ENCODE measurements around the gene SCUBE1. TPM values are rescaled to one million over a fixed set of nuclear protein-coding genes. Genes with fewer than 3 reads are reported as not detected.

The SCUBE1 gene
- polyA plus RNA-seq, 1 experiment = not detected

- TF ChIP-seq CTCF (IDR thresholded peaks at IDR 0.05; ENCODE audit: insufficient read depth, low read depth, low read length) = no peak
- ChIA-PET POLR2A (no interaction called here), CTCF (interaction anchor here (0.6 to 1.2 kb wide), 2 partner anchors 21 to 219 kb away, joined by 3 read pairs; no protein-coding TSS in a partner anchor)
- Histone ChIP-seq H3K36me3 (ENCODE audit: control insufficient read depth, insufficient read depth, low read length) (peaks cover 31% of the 10 kb centered on the region), H3K4me3 (ENCODE audit: low read depth, low read length) (no peak overlapping the region), H3K27me3 (ENCODE audit: control insufficient read depth, insufficient read depth, low read length) (no peaks in the 10 kb centered on the region)
- no peak for DNase-seq (ENCODE audit: low read depth)
These were observed 176.1 kb downstream of the SCUBE1 start for GRCh38 chr22:43167001-43167589.

- POLR2A ChIA-PET = no interaction called here
- CTCF ChIA-PET = interaction anchor here (0.6 to 1.2 kb wide), 2 partner anchors 22 to 220 kb away, joined by 3 read pairs; no protein-coding TSS in a partner anchor
- DNase-seq (ENCODE audit: low read depth) = no peak
- TF ChIP-seq CTCF (IDR thresholded peaks at IDR 0.05; ENCODE audit: insufficient read depth, low read depth, low read length) = no peak
- no peak overlapping the region for H3K4me3 ChIP-seq (ENCODE audit: low read depth, low read length)
- H3K27me3 ChIP-seq (ENCODE audit: control insufficient read depth, insufficient read depth, low read length) = no peaks in the 10 kb centered on the region
- peaks cover 28% of the 10 kb centered on the region for H3K36me3 ChIP-seq (ENCODE audit: control insufficient read depth, insufficient read depth, low read length)
These were observed 176.8 kb downstream of the SCUBE1 start for GRCh38 chr22:43166132-43166930.

- POLR2A ChIA-PET = no interaction called here
- H3K36me3 ChIP-seq (ENCODE audit: control insufficient read depth, insufficient read depth, low read length) = peaks cover 29% of the 10 kb centered on the region
- H3K4me3 ChIP-seq (ENCODE audit: low read depth, low read length) = no peak overlapping the region
- no peaks in the 10 kb centered on the region for H3K27me3 ChIP-seq (ENCODE audit: control insufficient read depth, insufficient read depth, low read length)
- no peak for TF ChIP-seq CTCF (IDR thresholded peaks at IDR 0.05; ENCODE audit: insufficient read depth, low read depth, low read length)
- DNase-seq (ENCODE audit: low read depth) = no peak
- CTCF ChIA-PET = interaction anchor here (0.6 to 1.7 kb wide), 3 partner anchors 9 to 58 kb away, joined by 4 read pairs; no protein-coding TSS in a partner anchor
These were observed 178.5 kb downstream of the SCUBE1 start for GRCh38 chr22:43164636-43165035.

GRCh38 chr22:43163241-43163795, 179.9 kb downstream of the SCUBE1 start:
- H3K4me3 ChIP-seq (ENCODE audit: low read depth, low read length) = no peak overlapping the region
- CTCF ChIA-PET = no interaction called here
- no peak for DNase-seq (ENCODE audit: low read depth)
- H3K27me3 ChIP-seq (ENCODE audit: control insufficient read depth, insufficient read depth, low read length) = no peaks in the 10 kb centered on the region
- POLR2A ChIA-PET = no interaction called here
- H3K36me3 ChIP-seq (ENCODE audit: control insufficient read depth, insufficient read depth, low read length) = peaks cover 31% of the 10 kb centered on the region
- TF ChIP-seq CTCF (IDR thresholded peaks at IDR 0.05; ENCODE audit: insufficient read depth, low read depth, low read length) = no peak

GRCh38 chr22:43162412-43163150, 180.6 kb downstream of the SCUBE1 start:
- H3K36me3 ChIP-seq (ENCODE audit: control insufficient read depth, insufficient read depth, low read length) = peaks cover 28% of the 10 kb centered on the region
- DNase-seq (ENCODE audit: low read depth) = no peak
- CTCF ChIA-PET = no interaction called here
- no peak for TF ChIP-seq CTCF (IDR thresholded peaks at IDR 0.05; ENCODE audit: insufficient read depth, low read depth, low read length)
- H3K27me3 ChIP-seq (ENCODE audit: control insufficient read depth, insufficient read depth, low read length) = no peaks in the 10 kb centered on the region
- no peak overlapping the region for H3K4me3 ChIP-seq (ENCODE audit: low read depth, low read length)
- POLR2A ChIA-PET = no interaction called here

Data from BJ (cell line).